Gastroesophageal sphincter (tissue), 3 donors: ENCODE measurements around the gene DHRS4.
"Not testable (repeated sequence)": the region's sequence is repeated elsewhere in the genome, so short reads cannot be mapped to it uniquely, and the experiment has no call there.

Experiments
- CTCF ChIP-seq, 4 experiments: fragments of 200-600 bp in 2 of 4; fragments of 450-650 bp in 2 of 4; sonication (generic) in 1 of 4; IDR thresholded peaks; one replicate each; pipeline ENCODE4 v1.5.1; 2017 to 2019; ENCODE audit warnings: antibody characterized with exemption in 4 of 4, mild to moderate bottlenecking in 2 of 4, moderate library complexity in 2 of 4
- EP300 ChIP-seq: sonication (generic); formaldehyde crosslinking; IDR thresholded peaks from one replicate; pipeline ENCODE4 v1.6.1; 2017; ENCODE audit warnings: antibody characterized with exemption, mild to moderate bottlenecking
- POLR2A ChIP-seq, 2 donors: fragments of 450-650 bp; IDR thresholded peaks; one replicate each; pipeline ENCODE4 v1.6.1; 2017; ENCODE audit warnings: antibody characterized with exemption in 2 of 2, mild to moderate bottlenecking in 2 of 2, moderate library complexity in 1 of 2
- POLR2AphosphoS5 ChIP-seq: sonication (generic); formaldehyde crosslinking; IDR thresholded peaks from one replicate; pipeline ENCODE4 v1.6.1; 2017; ENCODE audit warnings: antibody characterized with exemption

- TF ChIP-seq CTCF (IDR thresholded peaks at IDR 0.05); POLR2A (IDR thresholded peaks at IDR 0.05); POLR2AphosphoS5; EP300: not testable (repeated sequence)
Measured at GRCh38 chr14:23981951-23982813, 28.6 kb downstream of the DHRS4 start.
